Endothelial cell of umbilical vein (primary cell): ENCODE measurements around the gene CELF2. TPM values are rescaled to one million over a fixed set of nuclear protein-coding genes. Genes with fewer than 3 reads are reported as not detected.

Source experiments
- BruUV-seq: library from RNA; stranded (reverse); fragments of 400-500 nt; replicated peaks from 2 replicates; lab custom pipeline; 2021; lab: Mats Ljungman, UMichigan
- CTCF ChIA-PET: fragments of 300-600, 350-600 bp; sonication (Branson Sonifier 250); formaldehyde crosslinking; loops from one replicate; lab custom pipeline; 2021; ENCODE audit warnings: antibody characterized with exemption, inconsistent platforms; lab: Charles Lee
- POLR2A ChIA-PET: fragments of 300-600, 350-600 bp; sonication (Branson Sonifier 250); formaldehyde crosslinking; loops from one replicate; lab custom pipeline; 2021; ENCODE audit warnings: antibody characterized with exemption, inconsistent platforms; lab: Charles Lee
- DNase-seq: peaks from one replicate; pipeline ENCODE4 v3.0.0-alpha.2; 2011; ENCODE audit warnings: low read depth, low spot score
- FAIRE-seq: peaks from 2 replicates; lab custom pipeline; 2011; peaks lifted over from hg19 to GRCh38; lab: Jason Lieb, UNC
- H2AFZ ChIP-seq: 2 replicates; pipeline ENCODE4 v1.6.0; 2012; ENCODE audit warnings: low read depth, low read length, control low read depth, inconsistent platforms
- H3K27ac ChIP-seq: 2 replicates; pipeline ENCODE4 v1.5.1; 2011; ENCODE audit warnings: low read depth, mild to moderate bottlenecking, control low read depth, low read length, moderate library complexity; ENCODE audit not compliant: insufficient read depth
- H3K27me3 ChIP-seq, 2 experiments: 2 replicates each; pipeline versions ENCODE4 v1.6.0 to v1.6.1; 2011; ENCODE audit warnings: low read length in 2 of 2, mixed read lengths in 1 of 2; ENCODE audit not compliant: control insufficient read depth in 2 of 2, insufficient read depth in 2 of 2
- H3K36me3 ChIP-seq, 2 experiments: 2 replicates in 1 of 2; 3 replicates in 1 of 2; pipeline ENCODE4 v1.5.1; 2011; ENCODE audit warnings: low read length in 2 of 2, mild to moderate bottlenecking in 1 of 2, moderate library complexity in 1 of 2; ENCODE audit not compliant: control insufficient read depth in 2 of 2, insufficient read depth in 2 of 2; ENCODE audit errors: extremely low read depth in 1 of 2
- H3K4me1 ChIP-seq: 3 replicates; pipeline ENCODE4 v1.5.1; 2011; ENCODE audit warnings: mild to moderate bottlenecking, low read length; ENCODE audit not compliant: control insufficient read depth, insufficient read depth; ENCODE audit errors: extremely low read depth
- H3K4me2 ChIP-seq: 2 replicates; pipeline ENCODE4 v1.6.1; 2011; ENCODE audit warnings: low read length, control low read depth, mixed read lengths; ENCODE audit not compliant: insufficient read depth
- H3K4me3 ChIP-seq, 3 experiments: fragments of 200-600 bp in 1 of 3; sonication (generic), shearing (Covaris generic) in 1 of 3; replicated peaks in 1 of 3; 2 replicates each; pipeline ENCODE4 v1.5.1; 2011 to 2016; ENCODE audit warnings: control low read depth in 3 of 3, low read length in 3 of 3, mild to moderate bottlenecking in 2 of 3, inconsistent platforms in 1 of 3, low read depth in 1 of 3, moderate library complexity in 1 of 3; ENCODE audit not compliant: insufficient read depth in 1 of 3
- H3K79me2 ChIP-seq: 2 replicates; pipeline ENCODE4 v1.6.0; 2012; ENCODE audit warnings: low read length, inconsistent platforms; ENCODE audit not compliant: control insufficient read depth, insufficient read depth
- H3K9ac ChIP-seq: replicated peaks from 2 replicates; pipeline ENCODE3; 2011; ENCODE audit warnings: low read length, control low read depth; ENCODE audit not compliant: insufficient read depth; ENCODE audit errors: extremely low read depth
- H3K9me1 ChIP-seq: replicated peaks from 3 replicates; pipeline ENCODE4 v1.6.0; 2011; ENCODE audit warnings: mild to moderate bottlenecking, low read length; ENCODE audit not compliant: control insufficient read depth, insufficient read depth; ENCODE audit errors: extremely low read depth
- H3K9me3 ChIP-seq: replicated peaks from 2 replicates; pipeline ENCODE4 v1.5.1; 2012; ENCODE audit warnings: low read length, inconsistent platforms; ENCODE audit not compliant: control insufficient read depth, insufficient read depth
- H4K20me1 ChIP-seq: replicated peaks from 2 replicates; pipeline ENCODE3; 2011; ENCODE audit warnings: mild to moderate bottlenecking, low read length; ENCODE audit not compliant: control insufficient read depth, insufficient read depth; ENCODE audit errors: extremely low read depth
- CTCF ChIP-seq, 2 donors: IDR thresholded peaks; 1 replicate in 1 of 2; 2 replicates in 1 of 2; pipeline ENCODE4 v1.5.1; 2011; ENCODE audit warnings: low read length in 2 of 2, mild to moderate bottlenecking in 2 of 2, moderate library complexity in 2 of 2, control low read depth in 1 of 2, inconsistent platforms in 1 of 2, low read depth in 1 of 2; ENCODE audit not compliant: insufficient read depth in 1 of 2; ENCODE audit errors: extremely low read depth in 1 of 2
- EZH2 ChIP-seq: IDR thresholded peaks from 2 replicates; pipeline ENCODE4 v1.6.1; 2012; ENCODE audit warnings: borderline replicate concordance, low read depth, mild to moderate bottlenecking, moderate library complexity, low read length, inconsistent platforms; ENCODE audit not compliant: severe bottlenecking
- FOS ChIP-seq: IDR thresholded peaks from 2 replicates; pipeline ENCODE4 v1.6.1; 2011; ENCODE audit warnings: mild to moderate bottlenecking, low read length, moderate library complexity, borderline replicate concordance; ENCODE audit not compliant: insufficient read depth
- GATA2 ChIP-seq: IDR thresholded peaks from 2 replicates; pipeline ENCODE4 v1.7.0; 2011; ENCODE audit warnings: low read depth, mild to moderate bottlenecking, moderate library complexity, mixed read lengths, low read length; ENCODE audit not compliant: insufficient read length, insufficient read depth
- JUN ChIP-seq: IDR thresholded peaks from 2 replicates; pipeline ENCODE4 v1.6.1; 2011; ENCODE audit warnings: borderline replicate concordance, low read depth; ENCODE audit not compliant: insufficient read length, insufficient read depth
- MAX ChIP-seq: IDR thresholded peaks from 2 replicates; pipeline ENCODE4 v1.6.1; 2011; ENCODE audit not compliant: insufficient read depth, insufficient read length
- MYC ChIP-seq: IDR thresholded peaks from one replicate; pipeline ENCODE4 v1.6.1; 2011; ENCODE audit warnings: mild to moderate bottlenecking, low read depth, low read length
- POLR2A ChIP-seq: IDR thresholded peaks from 2 replicates; pipeline ENCODE4 v1.6.1; 2012; ENCODE audit warnings: low read depth, mild to moderate bottlenecking, control low read depth, low read length
- POLR2AphosphoS5 ChIP-seq: IDR thresholded peaks from 2 replicates; pipeline ENCODE4 v1.6.1; 2012; ENCODE audit warnings: low read depth, mild to moderate bottlenecking, control low read depth, low read length, moderate library complexity; ENCODE audit not compliant: insufficient read depth
- dilution Hi-C: fragments of 300-500 bp; cut with MboI; formaldehyde crosslinking; loops from one replicate; pipeline ENCODE4 v1.15.0; 2019; ENCODE audit warnings: low sequenced_read_pairs; ENCODE audit not compliant: extremely low pct_ligation_motif_present
- intact Hi-C: fragments of 100-400 bp; cut with micrococcal nuclease; formaldehyde crosslinking; loops from one replicate; pipeline ENCODE4 v1.10.0; 2022
- polyA plus RNA-seq, 4 experiments: library from polyadenylated mRNA; depleted of rRNA in 3 of 4; stranded (reverse) in 3 of 4; unstranded in 1 of 4; fragments of >200 nt; gene quantifications; 2 replicates each; pipeline versions ENCODE4 v1.2.1 to v1.2.3, GENCODE V29; 2011 to 2012; ENCODE audit warnings: missing spikeins in 1 of 4
- total RNA-seq: library from RNA; stranded (reverse); gene quantifications from 2 replicates; pipeline ENCODE4 v1.2.3, GENCODE V29; 2021

The CELF2 gene
- total and polyA plus RNA-seq, 2 donors (not counting 3 experiments of a cell fraction or from before 2014, with no cell fraction given), result 21.6 to 42.6 TPM

GRCh38 chr10:11213137-11213536 is 195.5 kb downstream of the CELF2 start:
- no TSS peak for BruUV-seq

More at GRCh38 chr10:11213137-11213536, 195.5 kb downstream of the CELF2 start:
- intact Hi-C loops (no loop called here), dilution Hi-C loops (no loop called here)
- H3K4me1 ChIP-seq, result peaks cover 36% of the 10 kb centered on the region
- POLR2A ChIA-PET, result no interaction called here
- no peak overlapping the region for H3K9ac ChIP-seq
- CTCF ChIA-PET, result interaction anchor here (1.1 to 2.0 kb wide), 2 partner anchors 11 to 57 kb away, joined by 4 to 7 read pairs; no protein-coding TSS in a partner anchor
- no peaks in the 10 kb centered on the region for H3K79me2 ChIP-seq
- H3K4me2 ChIP-seq, result no peak overlapping the region
- H3K4me3 ChIP-seq, result no peak overlapping the region
- H3K9me1 ChIP-seq, result no peaks in the 10 kb centered on the region
- DNase-seq (peak; percentile 6), FAIRE-seq (no peak)
- H3K27ac ChIP-seq, result no peak overlapping the region
- no peaks in the 10 kb centered on the region for H3K9me3 ChIP-seq
- H4K20me1 ChIP-seq, result no peaks in the 10 kb centered on the region
- TF ChIP-seq JUN, result no peak
- TF ChIP-seq MYC, result no peak
- no peak for TF ChIP-seq FOS
- no peak for TF ChIP-seq GATA2
- no peak for TF ChIP-seq MAX
- no peak for TF ChIP-seq EZH2
- no peak for TF ChIP-seq CTCF (IDR thresholded peaks at IDR 0.05; ENCODE audit: extremely low read depth in 1 of 2, insufficient read depth in 1 of 2, low read depth in 1 of 2, low read length in 2 of 2)
- TF ChIP-seq POLR2AphosphoS5, result no peak
- no peak for TF ChIP-seq POLR2A
- H3K27me3 ChIP-seq, result no peaks in the 10 kb centered on the region
- H2AFZ ChIP-seq, result no peak overlapping the region
- no peaks in the 10 kb centered on the region for H3K36me3 ChIP-seq
